Stimulated activated naive CD8-positive, alpha-beta T cell treated with anti-CD3 and anti-CD28 coated beads, Interleukin-15, amount 100 ng/mL, for 72 hours (primary cell): ENCODE data around the gene TENM4.
"Not testable (repeated sequence)": the region's sequence is repeated elsewhere in the genome, so short reads cannot be mapped to it uniquely, and the experiment has no call there.

Experiments
- ATAC-seq: fragments of 150-1000 bp; cut with Tn5 transposase; 2 replicates; pipeline ENCODE4 v1.10.0; 2021; ENCODE audit warnings: mild to moderate bottlenecking, moderate library complexity
- DNase-seq, 2 donors: peaks; one replicate each; pipeline ENCODE4 v3.0.0; 2021 to 2022
- H3K27ac Mint-ChIP-seq, 2 donors: one replicate each; pipeline ENCODE4 v1.8.0; 2022; ENCODE audit warnings: mild to moderate bottlenecking in 2 of 2, mixed read lengths in 2 of 2, moderate library complexity in 2 of 2
- H3K27me3 Mint-ChIP-seq: one replicate; pipeline ENCODE4 v1.8.0; 2022; ENCODE audit warnings: mixed read lengths
- H3K4me1 Mint-ChIP-seq: one replicate; pipeline ENCODE4 v1.8.0; 2022; ENCODE audit warnings: mild to moderate bottlenecking, mixed read lengths
- H3K4me3 Mint-ChIP-seq, 2 donors: one replicate each; pipeline ENCODE4 v1.8.0; 2022; ENCODE audit warnings: mild to moderate bottlenecking in 2 of 2, mixed read lengths in 2 of 2, moderate library complexity in 1 of 2
- H3K9me3 Mint-ChIP-seq, 2 donors: one replicate each; pipeline ENCODE4 v1.8.0; 2022; ENCODE audit warnings: mixed read lengths in 2 of 2

The TENM4 gene

GRCh38 chr11:79200398-79201070 is 240.3 kb downstream of the TENM4 start:
- no peaks in the 10 kb centered on the region for H3K27me3 Mint-ChIP-seq
- DNase-seq (no peak), ATAC-seq (no peak)
- no peak overlapping the region for H3K27ac Mint-ChIP-seq
- peaks cover 0 to 8% of the 10 kb centered on the region in 2 donors for H3K9me3 Mint-ChIP-seq
- H3K4me1 Mint-ChIP-seq: no peaks in the 10 kb centered on the region
- no peak overlapping the region for H3K4me3 Mint-ChIP-seq

GRCh38 chr11:79199729-79200354 is 241.0 kb downstream of the TENM4 start:
- no peak overlapping the region for H3K27ac Mint-ChIP-seq
- ATAC-seq: no peak
- H3K4me1 Mint-ChIP-seq: no peaks in the 10 kb centered on the region
- H3K27me3 Mint-ChIP-seq: no peaks in the 10 kb centered on the region
- H3K9me3 Mint-ChIP-seq: peaks cover 0 to 8% of the 10 kb centered on the region in 2 donors
- no peak for DNase-seq
- no peak overlapping the region for H3K4me3 Mint-ChIP-seq

- ATAC-seq (no peak), DNase-seq (no peak)
- H3K4me1 Mint-ChIP-seq: no peaks in the 10 kb centered on the region
- H3K4me3 Mint-ChIP-seq: no peak overlapping the region
- H3K27ac Mint-ChIP-seq: no peak overlapping the region
- H3K9me3 Mint-ChIP-seq: peaks cover 5 to 9% of the 10 kb centered on the region in 2 donors
- no peaks in the 10 kb centered on the region for H3K27me3 Mint-ChIP-seq
These were observed 242.0 kb downstream of the TENM4 start for GRCh38 chr11:79198898-79199250.

- DNase-seq: no peak
- no peaks in the 10 kb centered on the region for H3K27me3 Mint-ChIP-seq
- H3K4me3 Mint-ChIP-seq: no peak overlapping the region
- peaks cover 5 to 15% of the 10 kb centered on the region in 2 donors for H3K9me3 Mint-ChIP-seq
- no peaks in the 10 kb centered on the region for H3K4me1 Mint-ChIP-seq
- no peak overlapping the region for H3K27ac Mint-ChIP-seq
- ATAC-seq: no peak
These were observed 242.5 kb downstream of the TENM4 start for GRCh38 chr11:79198203-79198897.

GRCh38 chr11:79196950-79197349 is 243.9 kb downstream of the TENM4 start:
- Mint-ChIP-seq H3K27me3 (no peaks in the 10 kb centered on the region), H3K4me1 (no peaks in the 10 kb centered on the region), H3K27ac (no peak overlapping the region), H3K4me3 (no peak overlapping the region), H3K9me3 (peaks cover 5 to 17% of the 10 kb centered on the region in 2 donors)
- DNase-seq (no peak), ATAC-seq (no peak)

GRCh38 chr11:79195209-79195608 is 245.6 kb downstream of the TENM4 start:
- peaks cover 5 to 17% of the 10 kb centered on the region in 2 donors for H3K9me3 Mint-ChIP-seq
- H3K27me3 Mint-ChIP-seq: no peaks in the 10 kb centered on the region
- ATAC-seq (no peak), DNase-seq (no peak)
- H3K4me1 Mint-ChIP-seq: no peaks in the 10 kb centered on the region
- H3K27ac Mint-ChIP-seq: no peak overlapping the region
- no peak overlapping the region for H3K4me3 Mint-ChIP-seq

GRCh38 chr11:79193663-79194310 is 247.0 kb downstream of the TENM4 start:
- no peaks in the 10 kb centered on the region for H3K4me1 Mint-ChIP-seq
- H3K4me3 Mint-ChIP-seq: no peak overlapping the region
- H3K27ac Mint-ChIP-seq: no peak overlapping the region
- DNase-seq (no peak), ATAC-seq (no peak)
- H3K9me3 Mint-ChIP-seq: peaks cover 5 to 14% of the 10 kb centered on the region in 2 donors
- H3K27me3 Mint-ChIP-seq: no peaks in the 10 kb centered on the region

GRCh38 chr11:79192836-79193235 is 248.0 kb downstream of the TENM4 start:
- ATAC-seq: no peak
- no peak overlapping the region for H3K27ac Mint-ChIP-seq
- no peaks in the 10 kb centered on the region for H3K4me1 Mint-ChIP-seq
- peaks cover 5 to 9% of the 10 kb centered on the region in 2 donors for H3K9me3 Mint-ChIP-seq
- H3K4me3 Mint-ChIP-seq: no peak overlapping the region
- no peaks in the 10 kb centered on the region for H3K27me3 Mint-ChIP-seq
- DNase-seq: no peak

- not testable (repeated sequence) for H3K27me3 Mint-ChIP-seq, DNase-seq, H3K9me3 Mint-ChIP-seq, H3K4me3 Mint-ChIP-seq, H3K27ac Mint-ChIP-seq, ATAC-seq, H3K4me1 Mint-ChIP-seq
These were observed 249.1 kb downstream of the TENM4 start for GRCh38 chr11:79191716-79192115.

- H3K4me1 Mint-ChIP-seq, H3K9me3 Mint-ChIP-seq, H3K27me3 Mint-ChIP-seq, H3K27ac Mint-ChIP-seq, H3K4me3 Mint-ChIP-seq, ATAC-seq, DNase-seq: not testable (repeated sequence)
These were observed 250.3 kb downstream of the TENM4 start for GRCh38 chr11:79190553-79190952.

- no peak for DNase-seq
- no peak for ATAC-seq
- Mint-ChIP-seq H3K27me3 (no peaks in the 10 kb centered on the region), H3K4me3 (no peak overlapping the region), H3K27ac (no peak overlapping the region), H3K9me3 (peaks cover 5 to 9% of the 10 kb centered on the region in 2 donors), H3K4me1 (no peaks in the 10 kb centered on the region)
These were observed 251.2 kb downstream of the TENM4 start for GRCh38 chr11:79189601-79190000.

GRCh38 chr11:79189055-79189454 is 251.8 kb downstream of the TENM4 start:
- no peak for ATAC-seq
- Mint-ChIP-seq H3K27ac (peak overlapping the region in 1 of 2 donors; percentile 53), H3K4me1 (no peaks in the 10 kb centered on the region), H3K9me3 (peaks cover 2 to 9% of the 10 kb centered on the region in 2 donors), H3K4me3 (no peak overlapping the region), H3K27me3 (no peaks in the 10 kb centered on the region)
- no peak for DNase-seq

- no peaks in the 10 kb centered on the region for H3K9me3 Mint-ChIP-seq
- H3K27me3 Mint-ChIP-seq: no peaks in the 10 kb centered on the region
- no peak overlapping the region for H3K27ac Mint-ChIP-seq
- ATAC-seq (no peak), DNase-seq (no peak)
- H3K4me3 Mint-ChIP-seq: no peak overlapping the region
- no peaks in the 10 kb centered on the region for H3K4me1 Mint-ChIP-seq
These were observed 254.2 kb downstream of the TENM4 start for GRCh38 chr11:79186669-79187068.

- H3K4me3 Mint-ChIP-seq: no peak overlapping the region
- no peak for ATAC-seq
- no peaks in the 10 kb centered on the region for H3K9me3 Mint-ChIP-seq
- no peak for DNase-seq
- no peak overlapping the region for H3K27ac Mint-ChIP-seq
- no peaks in the 10 kb centered on the region for H3K4me1 Mint-ChIP-seq
- no peaks in the 10 kb centered on the region for H3K27me3 Mint-ChIP-seq
These were observed 255.5 kb downstream of the TENM4 start for GRCh38 chr11:79185351-79185750.

GRCh38 chr11:79184285-79184684 is 256.5 kb downstream of the TENM4 start:
- ATAC-seq (no peak), DNase-seq (no peak)
- Mint-ChIP-seq H3K4me1 (no peaks in the 10 kb centered on the region), H3K27me3 (no peaks in the 10 kb centered on the region), H3K4me3 (no peak overlapping the region), H3K9me3 (no peaks in the 10 kb centered on the region), H3K27ac (no peak overlapping the region)

GRCh38 chr11:79182794-79183193 is 258.0 kb downstream of the TENM4 start:
- Mint-ChIP-seq H3K9me3 (peaks cover 0 to under 1% of the 10 kb centered on the region in 2 donors), H3K27ac (no peak overlapping the region), H3K27me3 (peaks cover 5% of the 10 kb centered on the region), H3K4me1 (no peaks in the 10 kb centered on the region), H3K4me3 (no peak overlapping the region)
- no peak for ATAC-seq
- DNase-seq: no peak
